WTC11 (cell line): ENCODE measurements around the gene MANSC1.

Source experiments
- ATF3 ChIP-seq: sonication (generic); formaldehyde crosslinking; conservative IDR thresholded peaks from 2 replicates; pipeline ENCODE4 v1.8.1; 2022; ENCODE audit warnings: mild to moderate bottlenecking, missing genetic modification reagents
- CREB1 ChIP-seq: sonication (generic); formaldehyde crosslinking; IDR thresholded peaks from 2 replicates; pipeline ENCODE4 v1.8.0; 2023; ENCODE audit warnings: mild to moderate bottlenecking, missing genetic modification reagents
- CREM ChIP-seq: sonication (generic); formaldehyde crosslinking; IDR thresholded peaks from 2 replicates; pipeline ENCODE4 v1.8.1; 2022; ENCODE audit warnings: mild to moderate bottlenecking, missing genetic modification reagents, moderate library complexity
- ESRRA ChIP-seq: sonication (generic); formaldehyde crosslinking; IDR thresholded peaks from 2 replicates; pipeline ENCODE4 v1.8.1; 2022; ENCODE audit warnings: mild to moderate bottlenecking, missing genetic modification reagents, borderline replicate concordance
- ETV6 ChIP-seq: sonication (generic); formaldehyde crosslinking; IDR thresholded peaks from 2 replicates; pipeline ENCODE4 v1.8.1; 2022; ENCODE audit warnings: mild to moderate bottlenecking, missing genetic modification reagents
- FOXP1 ChIP-seq: sonication (generic); formaldehyde crosslinking; IDR thresholded peaks from 2 replicates; pipeline ENCODE4 v1.8.0; 2022; ENCODE audit warnings: missing genetic modification reagents, mild to moderate bottlenecking, moderate library complexity, borderline replicate concordance
- NR3C1 ChIP-seq: sonication (generic); formaldehyde crosslinking; conservative IDR thresholded peaks from 2 replicates; pipeline ENCODE4 v1.8.1; 2023; ENCODE audit warnings: low read depth, mild to moderate bottlenecking, missing genetic modification reagents
- SMAD3 ChIP-seq: sonication (generic); formaldehyde crosslinking; IDR thresholded peaks from 2 replicates; pipeline ENCODE4 v1.8.0; 2022; ENCODE audit warnings: missing genetic modification reagents, mild to moderate bottlenecking, borderline replicate concordance
- SP1 ChIP-seq: sonication (generic); formaldehyde crosslinking; conservative IDR thresholded peaks from 2 replicates; pipeline ENCODE4 v1.8.1; 2022; ENCODE audit warnings: missing genetic modification reagents
- ZNF423 ChIP-seq: fragments of 250-450 bp; sonication (Bioruptor Pico); IDR thresholded peaks from 2 replicates; pipeline ENCODE4 v2.1.2; 2022; ENCODE audit warnings: mild to moderate bottlenecking, moderate library complexity
- ZNF512 ChIP-seq: sonication (generic); formaldehyde crosslinking; IDR thresholded peaks from 2 replicates; pipeline ENCODE4 v1.8.1; 2022; ENCODE audit warnings: missing genetic modification reagents, borderline replicate concordance
- TF ChIP-seq, protein P1 (sequence below): fragments of 200-600 bp; IDR thresholded peaks from 2 replicates; pipeline ENCODE4 v1.8.0; 2022; ENCODE audit warnings: antibody characterized with exemption
- TF ChIP-seq, protein P2 (sequence below): fragments of 250-450 bp; sonication (Bioruptor Pico); IDR thresholded peaks from 2 replicates; pipeline ENCODE4 v1.9.0; 2021; ENCODE audit warnings: mild to moderate bottlenecking

DNA sequence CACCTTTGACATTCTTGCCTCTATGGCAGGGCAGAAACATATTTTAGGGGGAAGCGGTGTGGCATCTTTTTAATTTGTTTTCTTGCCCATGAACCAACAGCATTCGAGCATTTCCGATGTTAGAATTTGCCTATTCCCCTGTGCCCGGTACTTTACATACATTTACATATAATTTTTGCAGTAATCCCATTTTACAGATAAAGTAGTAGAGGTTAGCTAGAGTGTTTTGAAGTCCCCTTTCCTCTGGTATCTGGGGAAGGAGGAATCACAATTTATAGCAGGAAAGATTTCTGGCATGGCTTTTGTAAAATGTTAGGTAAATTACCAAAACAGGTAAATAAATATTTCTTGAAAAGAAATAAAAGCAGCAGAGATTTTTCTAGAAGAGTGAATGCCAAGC lies 8.5 kb upstream of the MANSC1 start:
- TF ChIP-seq ZNF512 (no peak), ETV6 (no peak), ZNF423 (CRISPR knock-in tag) (no peak), FOXP1 (no peak), NR3C1 (CRISPR knock-in tag) (no peak), SMAD3 (CRISPR knock-in tag) (no peak), SP1 (CRISPR knock-in tag) (no peak), CREB1 (CRISPR knock-in tag) (no peak), ESRRA (CRISPR knock-in tag) (no peak), CREM (no peak), ATF3 (no peak)
- TF ChIP-seq, protein P1, sequence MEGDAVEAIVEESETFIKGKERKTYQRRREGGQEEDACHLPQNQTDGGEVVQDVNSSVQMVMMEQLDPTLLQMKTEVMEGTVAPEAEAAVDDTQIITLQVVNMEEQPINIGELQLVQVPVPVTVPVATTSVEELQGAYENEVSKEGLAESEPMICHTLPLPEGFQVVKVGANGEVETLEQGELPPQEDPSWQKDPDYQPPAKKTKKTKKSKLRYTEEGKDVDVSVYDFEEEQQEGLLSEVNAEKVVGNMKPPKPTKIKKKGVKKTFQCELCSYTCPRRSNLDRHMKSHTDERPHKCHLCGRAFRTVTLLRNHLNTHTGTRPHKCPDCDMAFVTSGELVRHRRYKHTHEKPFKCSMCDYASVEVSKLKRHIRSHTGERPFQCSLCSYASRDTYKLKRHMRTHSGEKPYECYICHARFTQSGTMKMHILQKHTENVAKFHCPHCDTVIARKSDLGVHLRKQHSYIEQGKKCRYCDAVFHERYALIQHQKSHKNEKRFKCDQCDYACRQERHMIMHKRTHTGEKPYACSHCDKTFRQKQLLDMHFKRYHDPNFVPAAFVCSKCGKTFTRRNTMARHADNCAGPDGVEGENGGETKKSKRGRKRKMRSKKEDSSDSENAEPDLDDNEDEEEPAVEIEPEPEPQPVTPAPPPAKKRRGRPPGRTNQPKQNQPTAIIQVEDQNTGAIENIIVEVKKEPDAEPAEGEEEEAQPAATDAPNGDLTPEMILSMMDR: no peak
- TF ChIP-seq, protein P2, sequence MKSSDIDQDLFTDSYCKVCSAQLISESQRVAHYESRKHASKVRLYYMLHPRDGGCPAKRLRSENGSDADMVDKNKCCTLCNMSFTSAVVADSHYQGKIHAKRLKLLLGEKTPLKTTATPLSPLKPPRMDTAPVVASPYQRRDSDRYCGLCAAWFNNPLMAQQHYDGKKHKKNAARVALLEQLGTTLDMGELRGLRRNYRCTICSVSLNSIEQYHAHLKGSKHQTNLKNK (CRISPR knock-in tag): no peak
